ENCODE measurements around the gene KCNJ5.
A peak's percentile ranks its signal among the peaks of the same experiment; 100 is the strongest.

The KCNJ5 gene

DNA sequence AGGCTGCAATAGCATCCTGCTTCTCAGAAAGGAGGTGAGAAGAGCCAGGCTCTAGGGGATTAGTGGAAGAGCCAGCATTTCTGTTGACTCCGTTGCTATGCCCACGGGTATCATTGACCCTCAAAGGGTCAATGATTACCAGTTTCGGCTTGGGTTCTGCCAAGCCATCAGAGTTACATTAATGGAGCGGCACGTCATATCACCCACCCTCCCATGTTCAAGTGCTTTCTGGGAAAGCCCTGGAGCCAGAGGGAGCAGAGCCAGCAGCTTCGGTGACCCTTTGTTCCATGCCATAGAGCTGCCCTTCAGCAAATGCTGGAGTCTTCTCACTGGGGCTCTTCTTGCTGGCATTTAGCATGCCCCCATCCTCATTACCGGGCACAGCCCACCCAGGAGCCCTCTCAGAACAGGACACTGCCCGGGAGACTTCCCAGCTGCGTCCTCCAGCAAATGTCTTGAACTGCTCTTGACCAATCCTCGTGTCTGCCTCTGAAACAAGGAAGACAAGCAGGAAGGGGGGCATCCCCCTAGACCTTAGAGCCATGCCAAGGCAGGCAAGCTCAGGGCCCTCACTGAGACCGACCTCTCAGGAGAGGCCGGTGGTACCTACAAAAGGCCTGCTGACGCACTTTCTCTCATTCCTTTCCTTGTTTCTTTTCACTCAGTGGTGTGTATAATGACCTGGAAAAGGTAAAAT, 38.7 kb upstream of the KCNJ5 start:
- no peak for TF ChIP-seq CTCF (IDR thresholded peaks at IDR 0.05; ENCODE audit: extremely low read depth, missing control alignments)

DNA sequence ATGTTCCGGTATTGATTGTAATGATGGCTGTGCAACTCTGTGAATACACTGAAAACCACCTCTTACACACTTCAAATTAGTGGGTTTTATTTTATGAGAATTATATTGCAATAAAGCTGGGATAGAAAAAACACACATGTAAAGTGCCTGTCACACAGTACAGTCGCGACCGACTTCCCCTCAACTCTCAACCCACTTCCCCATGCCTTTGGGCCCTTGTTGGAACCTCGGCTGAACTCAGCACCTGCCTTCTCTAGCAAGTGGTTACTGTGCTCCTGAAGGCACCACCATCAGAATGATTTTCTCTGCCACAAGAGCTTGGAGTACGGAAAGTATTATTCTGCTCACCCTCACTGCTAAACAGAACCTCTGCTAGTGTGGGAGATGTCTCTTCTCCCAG, 37.6 kb upstream of the KCNJ5 start:
- no peak for DNase-seq (ENCODE audit: low spot score)
- TF ChIP-seq CTCF (IDR thresholded peaks at IDR 0.05; ENCODE audit: extremely low read depth, missing control alignments), result no peak

More for the DNA sequence above, 38.7 kb upstream of the KCNJ5 start:
- no peak for DNase-seq (ENCODE audit: low spot score)

- no peak for DNase-seq (ENCODE audit: low spot score)
- TF ChIP-seq CTCF (IDR thresholded peaks at IDR 0.05; ENCODE audit: extremely low read depth, missing control alignments), result no peak
Observed at GRCh38 chr11:128854841-128855240, 36.3 kb upstream of the KCNJ5 start.

DNA sequence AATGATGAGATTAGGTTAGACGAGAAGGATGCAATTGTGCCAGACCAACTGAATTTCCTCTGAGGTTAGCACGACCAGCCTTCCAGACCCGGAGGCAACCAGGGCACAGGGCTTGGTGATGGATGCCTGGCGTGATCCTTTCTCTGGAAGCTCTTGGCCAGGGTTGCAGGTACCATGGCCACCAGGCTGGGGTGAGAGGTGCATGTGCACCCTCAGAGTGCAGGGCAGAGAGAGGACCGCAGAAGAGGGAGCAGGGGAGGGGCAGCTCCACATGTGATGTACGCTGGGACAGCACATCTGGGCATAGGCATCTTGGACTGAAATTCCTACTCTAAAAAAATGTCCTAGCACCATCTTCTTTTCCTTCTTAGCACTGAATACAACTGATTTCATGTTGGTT, 34.9 kb upstream of the KCNJ5 start:
- no peak for TF ChIP-seq CTCF (IDR thresholded peaks at IDR 0.05; ENCODE audit: extremely low read depth, missing control alignments)
- no peak for DNase-seq (ENCODE audit: low spot score)

DNA sequence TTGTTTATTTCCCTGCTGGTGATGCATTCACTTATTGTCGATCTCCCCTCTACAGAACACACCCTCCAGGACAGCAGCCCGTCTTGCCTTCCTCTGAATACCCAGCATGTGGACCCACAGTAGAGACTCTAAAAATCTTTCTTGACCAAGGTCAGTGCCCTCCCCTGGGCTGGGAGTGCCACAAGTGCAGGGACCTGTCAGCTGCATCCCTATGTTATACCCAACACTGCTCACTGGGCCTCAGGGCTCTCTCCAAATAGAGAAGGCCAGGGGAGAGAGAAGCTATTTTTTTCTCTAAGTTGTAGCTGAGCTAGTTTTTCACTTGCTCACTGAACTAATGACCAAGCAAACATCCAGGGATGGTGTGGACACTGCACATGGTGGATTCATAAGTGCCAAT, 33.8 kb upstream of the KCNJ5 start:
- no peak for DNase-seq (ENCODE audit: low spot score)
- TF ChIP-seq CTCF (IDR thresholded peaks at IDR 0.05; ENCODE audit: extremely low read depth, missing control alignments), result no peak

DNA sequence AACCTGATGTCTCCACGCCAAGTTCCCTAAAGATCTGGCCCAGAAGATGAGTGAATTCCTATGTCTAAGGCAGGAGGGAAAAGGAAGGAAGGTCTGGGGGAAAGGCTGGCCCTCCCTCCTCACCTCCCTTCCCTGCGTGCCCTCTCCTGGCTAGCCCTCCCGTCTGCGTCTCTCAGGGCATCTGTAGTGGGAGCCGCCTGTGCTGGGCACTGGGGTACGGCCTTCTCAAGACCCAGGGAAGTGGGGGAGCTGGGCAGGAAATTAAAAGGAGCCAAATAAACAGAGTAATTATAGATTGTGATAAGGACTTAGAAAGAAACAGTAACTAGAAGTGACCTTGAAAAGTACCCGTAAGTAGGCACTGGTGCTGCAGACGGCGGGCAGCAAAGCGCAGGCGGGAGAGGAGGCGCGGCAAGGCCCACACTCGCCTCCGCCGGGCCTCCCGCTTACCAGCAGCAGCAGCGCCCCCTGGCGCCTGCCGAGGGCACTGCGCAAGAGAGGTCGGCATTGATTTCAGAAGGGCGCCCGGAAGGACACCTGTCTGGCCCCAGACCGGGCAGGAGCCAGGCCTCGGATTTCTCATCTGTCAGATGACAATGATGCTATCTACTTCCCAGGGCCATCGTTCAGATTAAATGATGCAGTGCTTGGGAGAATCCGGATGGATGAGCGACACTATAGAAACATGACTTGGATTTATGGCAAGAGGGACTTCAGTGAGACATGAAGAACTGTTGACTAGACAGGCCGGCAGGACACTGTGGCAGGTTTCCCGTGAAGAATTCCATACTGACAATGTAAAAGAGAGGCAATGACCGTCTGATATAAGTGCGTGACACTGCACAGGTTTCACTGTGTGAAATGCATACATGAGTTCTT, 31.4 kb upstream of the KCNJ5 start:
- DNase-seq (ENCODE audit: low spot score), result peak; percentile 81
- TF ChIP-seq CTCF (IDR thresholded peaks at IDR 0.05; ENCODE audit: extremely low read depth, missing control alignments), result peak; percentile 92

Measured in GM20000 (cell line).